Esophagus muscularis mucosa (tissue), 3 donors: Measurements from ENCODE around the gene TRPC4AP.

Experiments used
- CTCF ChIP-seq, 3 experiments: fragments of 200-600 bp in 2 of 3; fragments of 450-650 bp in 1 of 3; sonication (generic) in 2 of 3; IDR thresholded peaks; one replicate each; pipeline ENCODE4 v1.5.1; 2017 to 2019; ENCODE audit warnings: antibody characterized with exemption in 3 of 3, mild to moderate bottlenecking in 2 of 3, moderate library complexity in 1 of 3
- POLR2A ChIP-seq: fragments of 450-650 bp; IDR thresholded peaks from one replicate; pipeline ENCODE4 v1.6.1; 2017; ENCODE audit warnings: antibody characterized with exemption, moderate library complexity, mild to moderate bottlenecking, low read depth
- POLR2AphosphoS5 ChIP-seq, 2 donors: sonication (generic); formaldehyde crosslinking; IDR thresholded peaks; one replicate each; pipeline ENCODE4 v1.6.1; 2017; ENCODE audit warnings: antibody characterized with exemption in 2 of 2

GRCh38 chr20:34989118-34989517 lies 103.5 kb downstream of the TRPC4AP start:
- TF ChIP-seq POLR2AphosphoS5 (IDR thresholded peaks at IDR 0.05) = no peak
- TF ChIP-seq POLR2A = no peak
- TF ChIP-seq CTCF (IDR thresholded peaks at IDR 0.05) = no peak
